ENCODE data around the gene PITPNC1.

The PITPNC1 gene

DNA sequence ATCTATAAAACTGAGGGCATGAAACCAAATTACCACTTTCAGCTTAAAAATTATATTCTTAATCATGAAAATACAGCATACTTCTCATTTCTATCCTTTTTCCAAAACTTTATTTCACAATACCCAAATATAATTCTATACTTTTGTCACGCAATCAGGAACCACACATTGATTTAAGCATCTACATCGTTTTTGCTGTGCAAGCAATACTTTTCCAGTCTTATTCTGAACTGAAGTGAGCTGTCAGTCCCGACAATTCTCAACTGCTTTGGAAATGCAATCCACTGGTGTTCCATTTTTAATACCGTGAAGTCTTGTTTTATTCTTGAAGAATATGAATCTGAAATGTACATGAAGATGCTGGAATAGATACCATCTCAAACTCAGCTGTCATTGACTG, 280.5 kb downstream of the PITPNC1 start:
- no peak for TF ChIP-seq EZH2 (IDR thresholded peaks at IDR 0.05; ENCODE audit: borderline replicate concordance, low read length)
- TF ChIP-seq, protein P1, sequence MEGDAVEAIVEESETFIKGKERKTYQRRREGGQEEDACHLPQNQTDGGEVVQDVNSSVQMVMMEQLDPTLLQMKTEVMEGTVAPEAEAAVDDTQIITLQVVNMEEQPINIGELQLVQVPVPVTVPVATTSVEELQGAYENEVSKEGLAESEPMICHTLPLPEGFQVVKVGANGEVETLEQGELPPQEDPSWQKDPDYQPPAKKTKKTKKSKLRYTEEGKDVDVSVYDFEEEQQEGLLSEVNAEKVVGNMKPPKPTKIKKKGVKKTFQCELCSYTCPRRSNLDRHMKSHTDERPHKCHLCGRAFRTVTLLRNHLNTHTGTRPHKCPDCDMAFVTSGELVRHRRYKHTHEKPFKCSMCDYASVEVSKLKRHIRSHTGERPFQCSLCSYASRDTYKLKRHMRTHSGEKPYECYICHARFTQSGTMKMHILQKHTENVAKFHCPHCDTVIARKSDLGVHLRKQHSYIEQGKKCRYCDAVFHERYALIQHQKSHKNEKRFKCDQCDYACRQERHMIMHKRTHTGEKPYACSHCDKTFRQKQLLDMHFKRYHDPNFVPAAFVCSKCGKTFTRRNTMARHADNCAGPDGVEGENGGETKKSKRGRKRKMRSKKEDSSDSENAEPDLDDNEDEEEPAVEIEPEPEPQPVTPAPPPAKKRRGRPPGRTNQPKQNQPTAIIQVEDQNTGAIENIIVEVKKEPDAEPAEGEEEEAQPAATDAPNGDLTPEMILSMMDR (IDR thresholded peaks at IDR 0.05; ENCODE audit: low read length), result no peak

DNA sequence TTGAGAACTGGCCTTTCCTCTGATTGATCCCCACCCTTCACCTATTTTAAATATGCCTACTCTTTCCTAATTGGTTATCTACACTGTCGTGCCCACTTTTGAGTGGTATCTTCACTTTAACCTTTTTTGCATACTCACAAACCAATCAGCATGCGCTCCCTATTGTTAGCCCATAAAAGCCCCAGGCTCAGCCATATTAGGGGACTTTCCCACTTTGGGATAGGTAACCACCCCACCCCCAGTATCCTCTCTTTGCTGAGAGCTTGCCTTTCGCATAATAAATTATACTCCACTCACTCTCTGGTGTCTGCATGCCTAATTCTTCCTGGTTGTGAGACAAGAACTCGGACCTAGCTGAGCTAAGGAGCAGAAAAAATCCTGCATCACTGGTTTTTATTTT, 281.2 kb downstream of the PITPNC1 start:
- no peaks in the 10 kb centered on the region for H4K20me1 ChIP-seq (ENCODE audit: insufficient read depth, low read length)
- H3K4me1 ChIP-seq (ENCODE audit: insufficient read depth, low read length, severe bottlenecking), result no peaks in the 10 kb centered on the region
- H3K9ac ChIP-seq (ENCODE audit: low read length), result no peak overlapping the region
- no peaks in the 10 kb centered on the region for H3K9me2 ChIP-seq (ENCODE audit: low read depth, low read length)
- H3F3A ChIP-seq (ENCODE audit: insufficient read depth, low read length), result no peaks in the 10 kb centered on the region
- H3K4me2 ChIP-seq (ENCODE audit: low read length), result no peak overlapping the region
- H3K27me3 ChIP-seq (ENCODE audit: insufficient read depth, low read length), result no peaks in the 10 kb centered on the region
- no peak overlapping the region for H3K27ac ChIP-seq (ENCODE audit: low read depth, low read length, poor library complexity, severe bottlenecking)
- H2AFZ ChIP-seq (ENCODE audit: low read length), result no peak overlapping the region
- TF ChIP-seq, protein P1 (IDR thresholded peaks at IDR 0.05; ENCODE audit: low read length), result no peak
- no peak for TF ChIP-seq EZH2 (IDR thresholded peaks at IDR 0.05; ENCODE audit: borderline replicate concordance, low read length)
- peaks cover 9% of the 10 kb centered on the region for H3K9me3 ChIP-seq (ENCODE audit: low read length)
- H3K4me3 ChIP-seq (ENCODE audit: low read depth, low read length, poor library complexity, severe bottlenecking), result no peak overlapping the region
- H3K79me2 ChIP-seq (ENCODE audit: insufficient read depth, low read length), result no peaks in the 10 kb centered on the region
- no peaks in the 10 kb centered on the region for H3K36me3 ChIP-seq (ENCODE audit: insufficient read depth, low read length)

More for the DNA sequence above, 280.5 kb downstream of the PITPNC1 start:
- peaks cover 9% of the 10 kb centered on the region for H3K9me3 ChIP-seq (ENCODE audit: low read length)
- no peaks in the 10 kb centered on the region for H4K20me1 ChIP-seq (ENCODE audit: insufficient read depth, low read length)
- no peak overlapping the region for H3K4me2 ChIP-seq (ENCODE audit: low read length)
- H3K9ac ChIP-seq (ENCODE audit: low read length), result no peak overlapping the region
- no peak overlapping the region for H2AFZ ChIP-seq (ENCODE audit: low read length)
- H3K27me3 ChIP-seq (ENCODE audit: insufficient read depth, low read length), result no peaks in the 10 kb centered on the region
- no peaks in the 10 kb centered on the region for H3K79me2 ChIP-seq (ENCODE audit: insufficient read depth, low read length)
- no peak overlapping the region for H3K4me3 ChIP-seq (ENCODE audit: low read depth, low read length, poor library complexity, severe bottlenecking)
- no peak overlapping the region for H3K27ac ChIP-seq (ENCODE audit: low read depth, low read length, poor library complexity, severe bottlenecking)
- H3K4me1 ChIP-seq (ENCODE audit: insufficient read depth, low read length, severe bottlenecking), result no peaks in the 10 kb centered on the region
- H3F3A ChIP-seq (ENCODE audit: insufficient read depth, low read length), result no peaks in the 10 kb centered on the region
- H3K36me3 ChIP-seq (ENCODE audit: insufficient read depth, low read length), result no peaks in the 10 kb centered on the region
- H3K9me2 ChIP-seq (ENCODE audit: low read depth, low read length), result no peaks in the 10 kb centered on the region

DNA sequence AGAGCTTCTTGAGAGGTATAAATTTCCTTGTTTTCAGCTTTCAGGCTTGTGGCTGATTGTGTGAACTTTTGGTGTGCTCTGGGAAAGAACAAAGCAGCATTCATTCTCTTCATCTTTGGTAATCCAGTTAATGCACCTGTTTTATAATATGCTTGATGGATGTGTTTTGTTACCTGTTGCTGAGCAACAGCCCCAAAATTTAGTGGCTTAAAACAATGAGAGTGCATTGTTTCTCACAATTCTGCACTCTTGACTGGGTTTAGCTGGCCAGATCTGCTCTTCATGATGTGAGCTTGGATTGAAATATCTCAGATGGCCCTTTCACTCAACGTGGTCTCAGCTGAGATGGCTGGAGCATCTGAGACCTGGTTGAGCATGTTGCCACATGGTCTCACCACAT, 281.9 kb downstream of the PITPNC1 start:
- Histone ChIP-seq H3K9me2 (ENCODE audit: low read depth, low read length) (no peaks in the 10 kb centered on the region), H3K4me1 (ENCODE audit: insufficient read depth, low read length, severe bottlenecking) (no peaks in the 10 kb centered on the region), H3F3A (ENCODE audit: insufficient read depth, low read length) (no peaks in the 10 kb centered on the region), H4K20me1 (ENCODE audit: insufficient read depth, low read length) (no peaks in the 10 kb centered on the region), H3K27me3 (ENCODE audit: insufficient read depth, low read length) (no peaks in the 10 kb centered on the region), H3K4me3 (ENCODE audit: low read depth, low read length, poor library complexity, severe bottlenecking) (no peak overlapping the region), H3K9me3 (ENCODE audit: low read length) (peaks cover 9% of the 10 kb centered on the region), H3K4me2 (ENCODE audit: low read length) (no peak overlapping the region), H2AFZ (ENCODE audit: low read length) (no peak overlapping the region), H3K36me3 (ENCODE audit: insufficient read depth, low read length) (no peaks in the 10 kb centered on the region), H3K9ac (ENCODE audit: low read length) (no peak overlapping the region), H3K79me2 (ENCODE audit: insufficient read depth, low read length) (no peaks in the 10 kb centered on the region), H3K27ac (ENCODE audit: low read depth, low read length, poor library complexity, severe bottlenecking) (no peak overlapping the region)
- no peak for TF ChIP-seq EZH2 (IDR thresholded peaks at IDR 0.05; ENCODE audit: borderline replicate concordance, low read length)
- TF ChIP-seq, protein P1 (IDR thresholded peaks at IDR 0.05; ENCODE audit: low read length), result no peak

All from OCI-LY1 (cell line).